HG02884 (cell line): Measurements from ENCODE around the gene TAS2R41.
"Not testable (repeated sequence)": the region's sequence is repeated elsewhere in the genome, so short reads cannot be mapped to it uniquely, and the experiment has no call there.

ENCODE experiments used
- ATAC-seq: cut with Tn5 transposase; IDR thresholded peaks from one replicate; pipeline ENCODE4 v1.9.1; 2021; ENCODE audit warnings: mild to moderate bottlenecking, moderate library complexity; ENCODE audit not compliant: unreplicated experiment

The TAS2R41 gene

DNA sequence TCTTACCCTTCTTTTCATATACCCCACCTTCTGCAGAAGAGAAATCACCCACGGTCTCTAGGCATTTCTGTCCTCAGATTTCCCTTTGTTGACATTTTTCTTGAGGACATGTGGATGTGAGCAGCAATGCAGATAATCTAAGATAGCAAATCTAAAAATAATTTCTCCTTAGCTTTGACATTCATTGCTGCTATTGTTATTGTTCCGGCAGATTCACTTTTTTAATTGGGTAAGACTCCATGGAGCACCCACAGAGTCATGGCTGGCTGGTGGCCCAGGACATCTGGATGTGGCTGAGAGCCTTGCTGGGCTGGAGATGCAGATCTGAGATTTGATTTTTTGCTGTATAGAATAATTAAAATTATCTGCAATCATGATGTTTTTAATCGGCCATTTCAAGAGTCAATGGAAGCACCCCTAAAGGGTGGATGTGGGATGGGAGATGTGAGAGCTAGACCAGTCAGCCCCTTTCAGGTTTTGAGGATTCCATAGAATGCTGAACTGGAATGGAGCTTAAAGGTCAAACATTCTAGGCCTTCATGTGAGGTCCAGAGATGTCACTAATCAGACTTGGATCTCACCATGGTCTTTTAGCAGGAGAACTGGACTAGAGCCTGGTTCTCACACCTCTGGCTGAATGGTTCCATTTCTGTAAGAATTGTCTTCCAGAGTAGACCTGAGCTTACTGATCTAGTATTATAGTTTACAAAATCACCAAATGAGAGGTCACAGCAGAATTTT is 37.5 kb downstream of the TAS2R41 start:
- ATAC-seq = no peak

DNA sequence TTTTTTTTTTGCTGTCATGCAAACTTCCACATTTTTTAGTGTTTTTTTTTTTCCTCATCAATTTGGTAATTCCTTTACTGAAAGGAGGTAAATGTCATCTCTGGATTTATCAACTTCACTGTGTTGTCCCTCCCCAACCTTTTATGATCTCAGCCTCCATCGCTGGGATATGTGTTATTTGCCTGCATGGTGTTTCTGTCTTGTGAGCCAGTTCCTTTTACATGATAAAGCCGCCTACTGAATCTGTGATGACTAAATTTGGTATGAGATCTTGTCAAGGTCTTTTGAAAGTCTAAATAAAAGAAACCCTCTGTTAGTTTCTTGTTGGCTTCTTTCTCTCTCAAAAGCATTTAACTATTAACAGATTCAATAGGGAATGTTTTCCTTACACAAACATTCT is 39.3 kb downstream of the TAS2R41 start:
- no peak for ATAC-seq

- no peak for ATAC-seq
Measured at GRCh38 chr7:143518521-143518920, 40.8 kb downstream of the TAS2R41 start.

- no peak for ATAC-seq
Measured at GRCh38 chr7:143518941-143519340, 41.3 kb downstream of the TAS2R41 start.

GRCh38 chr7:143519411-143520131 is 41.9 kb downstream of the TAS2R41 start:
- ATAC-seq = no peak

GRCh38 chr7:143522309-143522916 is 44.7 kb downstream of the TAS2R41 start:
- not testable (repeated sequence) for ATAC-seq
